Mammary epithelial cell (primary cell): ENCODE data around the gene PPFIBP1.

ENCODE experiments used
- CTCF ChIP-seq, 2 donors: IDR thresholded peaks in 1 of 2; conservative IDR thresholded peaks in 1 of 2; 2 replicates each; pipeline ENCODE4 v1.5.1; 2011 to 2012; ENCODE audit warnings: inconsistent platforms in 2 of 2, low read length in 2 of 2, mild to moderate bottlenecking in 2 of 2, control low read depth in 1 of 2, low read depth in 1 of 2; ENCODE audit not compliant: insufficient read depth in 1 of 2; ENCODE audit errors: extremely low read depth in 1 of 2
- EZH2 ChIP-seq: IDR thresholded peaks from 2 replicates; pipeline ENCODE4 v1.6.1; 2012; ENCODE audit warnings: low read length, inconsistent platforms, borderline replicate concordance

- TF ChIP-seq CTCF (conservative IDR thresholded peaks at IDR 0.05 in 1 of 2, IDR thresholded peaks at IDR 0.05 in 1 of 2; ENCODE audit: extremely low read depth in 1 of 2, insufficient read depth in 1 of 2, low read depth in 1 of 2, low read length in 2 of 2) (no peak), EZH2 (no peak)
Observed at GRCh38 chr12:27602516-27602915, 78.5 kb downstream of the PPFIBP1 start.
